Naive thymus-derived CD4-positive, alpha-beta T cell (primary cell): ENCODE data around the gene TSC22D1. TPM values are rescaled to one million over a fixed set of nuclear protein-coding genes. Genes with fewer than 3 reads are reported as not detected.

Source experiments
- ATAC-seq: fragments of 150-1000 bp; cut with Tn5 transposase; 2 replicates; pipeline ENCODE4 v1.10.0; 2021; ENCODE audit warnings: mild to moderate bottlenecking, moderate library complexity
- CTCF ChIA-PET: fragments of 350-600 bp; sonication (Branson Sonifier 250); formaldehyde crosslinking; loops from one replicate; lab custom pipeline; 2021; ENCODE audit warnings: antibody characterized with exemption; lab: Charles Lee
- POLR2A ChIA-PET: fragments of 350-600 bp; sonication (Branson Sonifier 250); formaldehyde crosslinking; loops from one replicate; lab custom pipeline; 2021; ENCODE audit warnings: antibody characterized with exemption, inconsistent platforms; lab: Charles Lee
- DNase-seq, 9 donors: peaks; one replicate each; pipeline versions ENCODE4 v3.0.0 to v3.0.0-alpha.2; 2020 to 2022; ENCODE audit warnings: mixed read lengths in 1 of 9
- H3K27ac ChIP-seq: one replicate; pipeline ENCODE4 v1.7.0; 2013; ENCODE audit warnings: mild to moderate bottlenecking, low read depth, low read length, moderate library complexity
- H3K27me3 ChIP-seq, 2 donors: one replicate each; pipeline ENCODE4 v1.7.0; 2013; ENCODE audit warnings: low read length in 2 of 2, mild to moderate bottlenecking in 2 of 2, moderate library complexity in 2 of 2; ENCODE audit not compliant: control insufficient read depth in 2 of 2, insufficient read depth in 2 of 2
- H3K36me3 ChIP-seq, 3 experiments: 1 replicate in 2 of 3; 2 replicates in 1 of 3; pipeline ENCODE4 v1.7.0; 2013; ENCODE audit warnings: low read length in 3 of 3, mild to moderate bottlenecking in 3 of 3, moderate library complexity in 1 of 3; ENCODE audit not compliant: insufficient read depth in 3 of 3, control insufficient read depth in 2 of 3
- H3K4me1 ChIP-seq, 2 donors: one replicate each; pipeline ENCODE4 v1.7.0; 2013; ENCODE audit warnings: low read length in 2 of 2, mild to moderate bottlenecking in 2 of 2, moderate library complexity in 1 of 2; ENCODE audit not compliant: control insufficient read depth in 2 of 2, insufficient read depth in 2 of 2
- H3K4me3 ChIP-seq: 2 replicates; pipeline ENCODE4 v1.7.0; 2013; ENCODE audit warnings: mild to moderate bottlenecking, low read length
- H3K9me3 ChIP-seq, 3 experiments: 1 replicate in 2 of 3; 2 replicates in 1 of 3; pipeline ENCODE4 v1.7.0; 2013; ENCODE audit warnings: low read length in 3 of 3; ENCODE audit not compliant: control insufficient read depth in 2 of 3
- H3K27ac Mint-ChIP-seq, 9 donors: one replicate each; pipeline ENCODE4 v1.8.0; 2020 to 2022; ENCODE audit warnings: mixed read lengths in 9 of 9, mild to moderate bottlenecking in 8 of 9, moderate library complexity in 5 of 9, inconsistent platforms in 2 of 9
- H3K27me3 Mint-ChIP-seq, 5 donors: one replicate each; pipeline ENCODE4 v1.8.0; 2021 to 2022; ENCODE audit warnings: mixed read lengths in 5 of 5, mild to moderate bottlenecking in 1 of 5
- H3K36me3 Mint-ChIP-seq, 5 donors: one replicate each; pipeline ENCODE4 v1.8.0; 2020 to 2022; ENCODE audit warnings: mixed read lengths in 5 of 5, mild to moderate bottlenecking in 3 of 5, inconsistent platforms in 1 of 5
- H3K4me1 Mint-ChIP-seq, 7 donors: one replicate each; pipeline ENCODE4 v1.8.0; 2020 to 2022; ENCODE audit warnings: mixed read lengths in 7 of 7, mild to moderate bottlenecking in 3 of 7, inconsistent platforms in 1 of 7
- H3K4me3 Mint-ChIP-seq, 10 donors: one replicate each; pipeline ENCODE4 v1.8.0; 2020 to 2022; ENCODE audit warnings: mild to moderate bottlenecking in 10 of 10, mixed read lengths in 10 of 10, moderate library complexity in 6 of 10, inconsistent platforms in 2 of 10
- H3K9me3 Mint-ChIP-seq, 11 donors: one replicate each; pipeline ENCODE4 v1.8.0; 2020 to 2022; ENCODE audit warnings: mixed read lengths in 11 of 11, mild to moderate bottlenecking in 4 of 11, inconsistent platforms in 1 of 11, moderate library complexity in 1 of 11
- intact Hi-C, 2 donors: fragments of 100-400 bp; cut with micrococcal nuclease; formaldehyde crosslinking; loops; one replicate each; pipeline ENCODE4 v1.15.1; 2023
- polyA plus RNA-seq, 2 donors: library from polyadenylated mRNA; unstranded; fragments of 300-500 nt; fragmentation: Illumina TruSeq; gene quantifications; one replicate each; pipeline ENCODE4 v1.2.3, GENCODE V29; 2021
- total RNA-seq, 6 experiments: library from RNA in 5 of 6; stranded (reverse) in 5 of 6; gene quantifications; 1 replicate in 5 of 6; 2 replicates in 1 of 6; pipeline ENCODE4 v1.2.3 and lab custom pipeline; 2021 to 2026

Gene TSC22D1
- total and polyA plus RNA-seq, 7 experiments from 2014 or later: 5.7 to 38.7 (median 29.5) TPM

DNA sequence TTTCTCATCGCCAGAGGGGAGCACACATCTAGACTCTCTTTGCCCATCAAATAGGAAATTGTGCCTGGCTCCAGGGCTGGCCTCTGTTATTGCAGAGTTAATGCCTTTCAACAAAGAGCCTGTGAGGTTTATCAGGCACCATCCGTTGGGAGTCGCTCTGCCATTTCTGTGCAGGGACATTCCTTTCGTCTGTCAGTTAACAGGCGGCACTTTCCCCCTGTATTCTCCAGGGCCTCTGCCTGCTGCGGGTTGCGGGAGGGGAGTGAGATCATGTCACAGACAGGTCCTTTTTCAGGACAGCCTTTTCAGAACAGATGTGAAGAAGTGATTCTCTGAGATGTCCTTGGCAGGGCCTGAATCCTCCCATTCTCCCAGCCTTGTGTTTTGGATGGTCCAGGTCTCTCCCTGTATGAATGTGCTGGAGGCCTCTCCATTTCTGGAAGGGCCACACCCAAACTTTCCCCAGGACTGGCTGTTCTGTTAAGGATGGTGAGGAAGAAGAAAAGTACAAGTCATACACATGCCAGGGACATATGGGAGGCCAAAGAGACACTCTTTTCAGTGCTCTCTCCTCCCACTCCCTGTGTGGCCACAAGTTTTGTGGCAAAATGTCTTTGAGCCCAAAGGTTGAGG, 187.6 kb downstream of the TSC22D1 start:
- Histone ChIP-seq H3K27me3 (no peaks in the 10 kb centered on the region), H3K36me3 (no peaks in the 10 kb centered on the region), H3K4me3 (no peak overlapping the region), H3K27ac (no peak overlapping the region), H3K9me3 (no peaks in the 10 kb centered on the region), H3K4me1 (no peaks in the 10 kb centered on the region)
- DNase-seq: no peak
- Mint-ChIP-seq H3K4me3 (no peak overlapping the region), H3K27me3 (peaks cover 0 to 7% (median 6%) of the 10 kb centered on the region in 5 donors), H3K9me3 (no peaks in the 10 kb centered on the region), H3K36me3 (no peaks in the 10 kb centered on the region), H3K4me1 (peaks cover 0 to 4% (median 0%) of the 10 kb centered on the region in 7 donors), H3K27ac (no peak overlapping the region)
- no peak for ATAC-seq
- intact Hi-C loops: no loop called here
- ChIA-PET CTCF (no interaction called here), POLR2A (no interaction called here)

DNA sequence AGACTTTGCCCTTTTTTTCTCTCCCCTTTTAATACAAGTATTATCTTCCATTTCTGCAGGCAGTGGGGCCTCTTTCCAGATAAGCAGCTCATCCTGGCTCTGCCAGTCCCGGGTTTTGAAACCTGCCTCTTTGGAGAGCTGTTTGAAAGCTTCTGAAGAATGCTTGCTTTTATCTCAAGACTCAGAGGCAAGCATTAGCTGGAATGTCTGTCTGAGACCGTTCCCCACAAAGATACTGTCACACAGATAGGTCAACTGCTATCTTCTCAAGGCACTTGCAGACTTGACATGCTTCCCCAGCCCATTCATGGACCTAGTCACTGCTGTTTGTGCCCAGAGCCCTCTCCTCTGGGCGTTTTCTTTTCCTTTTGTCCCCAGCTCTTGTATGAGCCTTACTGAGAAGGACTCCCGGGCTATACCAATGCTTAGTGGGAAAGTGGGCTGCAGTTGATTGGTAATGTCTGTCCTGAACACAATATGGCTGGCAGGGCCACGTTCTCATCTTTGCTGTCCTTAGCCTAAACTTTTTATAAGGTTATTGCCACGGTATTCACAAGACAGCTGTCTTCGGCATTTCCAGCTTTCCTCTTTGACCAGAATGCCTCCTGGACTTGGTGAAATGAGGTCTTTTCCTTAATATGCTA, 189.1 kb downstream of the TSC22D1 start:
- Mint-ChIP-seq H3K36me3 (no peaks in the 10 kb centered on the region), H3K4me3 (no peak overlapping the region), H3K9me3 (peaks cover 0 to 3% (median 0%) of the 10 kb centered on the region in 11 donors), H3K27ac (peak overlapping the region in 1 of 9 donors; percentile 7), H3K4me1 (peaks cover 0 to 2% (median 0%) of the 10 kb centered on the region in 7 donors), H3K27me3 (peaks cover 0 to 9% (median under 1%) of the 10 kb centered on the region in 5 donors)
- H3K4me1 ChIP-seq: no peaks in the 10 kb centered on the region
- no peak overlapping the region for H3K27ac ChIP-seq
- H3K36me3 ChIP-seq: no peaks in the 10 kb centered on the region
- ATAC-seq (no peak), DNase-seq (no peak)
- ChIA-PET CTCF (no interaction called here), POLR2A (no interaction called here)
- intact Hi-C loops: no loop called here
- H3K9me3 ChIP-seq: no peaks in the 10 kb centered on the region
- no peak overlapping the region for H3K4me3 ChIP-seq
- no peaks in the 10 kb centered on the region for H3K27me3 ChIP-seq

DNA sequence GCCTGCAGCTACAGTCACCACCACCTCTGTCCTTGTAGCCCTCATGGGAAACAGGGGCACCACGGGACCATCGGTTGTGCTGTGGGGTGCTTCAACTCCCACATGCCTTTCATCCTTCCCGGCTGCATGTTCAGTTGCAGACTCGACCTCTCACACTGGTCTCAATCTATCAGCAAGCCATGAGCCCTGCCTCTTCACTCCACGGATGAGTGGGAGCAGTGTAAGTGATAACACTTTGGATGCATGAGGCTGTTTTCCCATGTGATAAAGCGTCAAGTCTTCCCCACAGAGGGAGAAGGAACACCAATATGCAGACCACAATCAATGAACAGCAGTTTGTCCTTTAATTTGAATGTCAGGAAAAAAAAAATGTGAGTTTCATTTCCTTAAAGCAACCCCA, 190.3 kb downstream of the TSC22D1 start:
- ChIA-PET POLR2A (no interaction called here), CTCF (no interaction called here)
- H3K9me3 ChIP-seq: no peaks in the 10 kb centered on the region
- H3K36me3 ChIP-seq: no peaks in the 10 kb centered on the region
- Mint-ChIP-seq H3K4me3 (no peak overlapping the region), H3K27me3 (peaks cover 0 to 8% (median 0%) of the 10 kb centered on the region in 5 donors), H3K36me3 (no peaks in the 10 kb centered on the region), H3K27ac (no peak overlapping the region), H3K9me3 (peaks cover 0 to 3% (median 0%) of the 10 kb centered on the region in 11 donors), H3K4me1 (peaks cover 0 to 2% (median 0%) of the 10 kb centered on the region in 7 donors)
- no peaks in the 10 kb centered on the region for H3K4me1 ChIP-seq
- intact Hi-C loops: no loop called here
- DNase-seq: no peak
- H3K27ac ChIP-seq: no peak overlapping the region
- no peak overlapping the region for H3K4me3 ChIP-seq
- no peaks in the 10 kb centered on the region for H3K27me3 ChIP-seq
- ATAC-seq: no peak

DNA sequence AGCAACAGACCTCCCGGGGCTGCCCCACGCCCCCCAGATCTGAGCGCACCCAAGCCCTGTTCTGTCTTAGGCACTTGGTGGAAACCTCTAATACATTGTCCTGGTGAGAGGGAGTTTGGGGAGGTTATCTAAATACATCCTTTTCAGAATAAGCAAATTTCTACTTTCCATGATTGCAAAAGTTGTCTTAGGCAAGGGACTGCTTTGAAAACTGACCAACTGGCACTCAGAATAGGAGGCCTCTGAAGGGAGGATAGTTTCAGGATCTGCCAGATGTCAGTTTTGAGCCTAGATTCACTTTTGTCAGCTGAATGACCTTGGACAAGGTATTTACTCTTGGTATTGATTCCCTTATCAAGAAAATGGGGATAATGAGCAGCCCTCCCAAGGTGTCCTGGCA, 190.7 kb downstream of the TSC22D1 start:
- Mint-ChIP-seq H3K4me1 (peaks cover 0 to 2% (median 0%) of the 10 kb centered on the region in 7 donors), H3K27me3 (peaks cover 0 to 3% (median 0%) of the 10 kb centered on the region in 5 donors), H3K4me3 (no peak overlapping the region), H3K9me3 (peaks cover 0 to 3% (median 0%) of the 10 kb centered on the region in 11 donors), H3K27ac (no peak overlapping the region), H3K36me3 (no peaks in the 10 kb centered on the region)
- H3K27me3 ChIP-seq: no peaks in the 10 kb centered on the region
- intact Hi-C loops: no loop called here
- H3K27ac ChIP-seq: no peak overlapping the region
- ChIA-PET CTCF (no interaction called here), POLR2A (no interaction called here)
- H3K36me3 ChIP-seq: no peaks in the 10 kb centered on the region
- no peak overlapping the region for H3K4me3 ChIP-seq
- no peaks in the 10 kb centered on the region for H3K4me1 ChIP-seq
- DNase-seq (no peak), ATAC-seq (no peak)
- H3K9me3 ChIP-seq: no peaks in the 10 kb centered on the region

DNA sequence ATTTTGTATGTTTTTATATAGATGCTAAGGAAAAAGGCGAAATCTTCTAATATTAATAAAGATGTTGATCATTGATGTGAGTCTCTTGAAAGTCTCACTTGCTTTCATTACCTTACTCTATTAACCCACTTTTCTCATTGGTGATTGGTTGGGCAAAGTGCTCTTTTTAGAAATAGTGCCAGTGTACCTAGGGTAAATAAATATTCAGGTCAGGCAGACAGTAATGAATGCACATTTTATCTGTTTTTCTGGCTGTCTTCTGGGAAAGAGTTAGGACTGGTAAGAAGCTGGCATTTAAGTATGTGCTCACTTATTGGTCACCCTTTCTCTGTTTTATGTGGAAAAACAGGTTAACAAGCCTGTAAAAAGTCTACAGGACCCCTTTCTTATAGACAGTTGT, 191.4 kb downstream of the TSC22D1 start:
- Mint-ChIP-seq H3K4me3 (no peak overlapping the region), H3K4me1 (peaks cover 0 to 2% (median 0%) of the 10 kb centered on the region in 7 donors), H3K9me3 (peaks cover 0 to 3% (median 0%) of the 10 kb centered on the region in 11 donors), H3K27ac (no peak overlapping the region), H3K36me3 (no peaks in the 10 kb centered on the region), H3K27me3 (peaks cover 0 to 3% (median 0%) of the 10 kb centered on the region in 5 donors)
- H3K27me3 ChIP-seq: no peaks in the 10 kb centered on the region
- POLR2A ChIA-PET: no interaction called here
- CTCF ChIA-PET: no interaction called here
- no peak for ATAC-seq
- no peak for DNase-seq
- intact Hi-C loops: no loop called here
- no peaks in the 10 kb centered on the region for H3K9me3 ChIP-seq
- no peaks in the 10 kb centered on the region for H3K4me1 ChIP-seq
- H3K36me3 ChIP-seq: no peaks in the 10 kb centered on the region
- H3K4me3 ChIP-seq: no peak overlapping the region
- no peak overlapping the region for H3K27ac ChIP-seq

DNA sequence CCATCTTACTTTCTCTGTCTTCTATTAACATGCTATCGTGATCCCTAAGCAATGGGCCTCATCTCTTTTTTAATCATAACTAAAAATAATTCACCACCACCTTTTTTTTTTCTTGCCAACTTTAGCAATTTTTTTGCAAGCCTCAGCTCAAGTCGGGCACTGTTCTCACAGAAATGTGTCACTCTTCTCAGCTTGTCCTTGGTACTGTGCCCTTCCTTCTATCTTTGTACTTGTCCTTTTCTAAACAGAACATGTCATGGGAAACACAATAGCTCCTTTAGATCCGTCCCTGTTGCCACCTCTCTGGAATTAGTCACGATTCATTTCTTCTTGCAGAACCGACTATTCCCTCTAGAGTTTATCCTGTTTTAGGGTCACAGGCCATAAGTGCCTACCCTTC, 192.2 kb downstream of the TSC22D1 start:
- intact Hi-C loops: no loop called here
- CTCF ChIA-PET: interaction anchor here (0.6 kb wide), 1 partner anchor 337 kb away, joined by 4 read pairs; no protein-coding TSS in a partner anchor

More for the DNA sequence above, 192.2 kb downstream of the TSC22D1 start:
- Mint-ChIP-seq H3K9me3 (peaks cover 0 to 3% (median 0%) of the 10 kb centered on the region in 11 donors), H3K4me1 (peaks cover 0 to 2% (median 0%) of the 10 kb centered on the region in 7 donors), H3K4me3 (no peak overlapping the region), H3K27me3 (peaks cover 0 to 3% (median 0%) of the 10 kb centered on the region in 5 donors), H3K36me3 (no peaks in the 10 kb centered on the region), H3K27ac (no peak overlapping the region)
- no peaks in the 10 kb centered on the region for H3K27me3 ChIP-seq
- DNase-seq (no peak), ATAC-seq (no peak)
- no peaks in the 10 kb centered on the region for H3K36me3 ChIP-seq
- POLR2A ChIA-PET: no interaction called here
- H3K4me3 ChIP-seq: no peak overlapping the region
- H3K9me3 ChIP-seq: no peaks in the 10 kb centered on the region
- H3K27ac ChIP-seq: no peak overlapping the region
- H3K4me1 ChIP-seq: no peaks in the 10 kb centered on the region
